ENCODE data around the gene OVCH1.
"Not testable (repeated sequence)": the region's sequence is repeated elsewhere in the genome, so short reads cannot be mapped to it uniquely, and the experiment has no call there.

Gene OVCH1

DNA sequence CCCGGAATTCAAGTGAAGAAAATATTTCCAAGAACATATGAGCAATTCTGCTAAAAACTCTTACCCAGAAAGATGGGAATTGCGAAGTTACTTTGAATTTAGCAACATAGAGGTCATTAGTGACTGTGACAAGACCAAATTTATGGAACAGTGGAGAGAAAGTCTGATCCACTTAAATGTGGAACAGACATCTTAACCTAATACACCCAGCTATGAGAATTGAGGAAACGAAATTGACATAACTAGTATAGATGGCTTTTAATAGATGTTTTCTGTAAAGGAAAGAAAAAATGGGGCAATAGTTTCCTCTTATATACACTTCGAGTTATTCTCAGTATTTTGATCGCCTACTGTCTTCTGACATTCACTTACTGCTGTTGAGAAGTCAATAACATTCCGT lies 4.6 kb downstream of the OVCH1 start:
- no peak for DNase-seq (ENCODE audit: low spot score)

DNA sequence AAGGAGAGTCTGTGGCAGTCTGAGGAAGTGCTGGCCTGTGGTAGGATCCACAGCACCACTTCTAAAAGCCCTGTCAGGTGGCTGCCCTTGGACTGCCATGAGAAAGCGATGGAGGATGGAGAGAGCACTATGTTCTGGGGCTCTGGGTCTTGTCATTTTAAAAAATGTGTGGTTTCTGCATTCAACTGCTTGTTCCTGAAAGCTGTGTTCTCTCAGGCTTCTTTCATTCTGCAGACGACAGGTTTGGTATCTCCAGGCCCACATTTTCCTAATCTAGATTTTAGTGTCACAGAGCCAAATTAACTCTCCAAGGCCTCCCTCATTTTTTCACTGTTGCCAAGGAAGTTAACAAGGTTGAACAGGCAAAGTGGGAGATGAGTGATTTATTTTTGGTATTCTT lies 10.5 kb downstream of the OVCH1 start:
- no peak for DNase-seq (ENCODE audit: low spot score)

DNA sequence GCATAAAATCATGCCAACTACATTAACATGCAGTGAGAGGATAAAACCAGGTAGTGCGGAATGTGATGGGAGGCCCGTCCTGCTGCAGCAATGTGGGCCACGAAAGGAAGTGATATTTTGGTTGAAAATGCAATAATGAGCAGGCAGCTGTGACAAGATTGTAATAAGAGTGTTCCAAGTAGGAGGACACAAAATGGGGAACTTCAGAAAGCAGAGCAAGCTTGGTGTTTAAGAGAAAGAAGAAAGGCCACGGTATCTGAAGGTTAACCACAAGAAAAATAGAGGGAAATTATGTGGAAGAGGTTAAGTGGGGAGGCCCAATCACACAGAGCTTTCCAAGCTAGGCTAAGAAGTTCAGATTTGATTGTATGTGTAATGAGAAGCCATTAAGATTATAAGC lies 34.3 kb downstream of the OVCH1 start:
- no peak for DNase-seq (ENCODE audit: low spot score)

DNA sequence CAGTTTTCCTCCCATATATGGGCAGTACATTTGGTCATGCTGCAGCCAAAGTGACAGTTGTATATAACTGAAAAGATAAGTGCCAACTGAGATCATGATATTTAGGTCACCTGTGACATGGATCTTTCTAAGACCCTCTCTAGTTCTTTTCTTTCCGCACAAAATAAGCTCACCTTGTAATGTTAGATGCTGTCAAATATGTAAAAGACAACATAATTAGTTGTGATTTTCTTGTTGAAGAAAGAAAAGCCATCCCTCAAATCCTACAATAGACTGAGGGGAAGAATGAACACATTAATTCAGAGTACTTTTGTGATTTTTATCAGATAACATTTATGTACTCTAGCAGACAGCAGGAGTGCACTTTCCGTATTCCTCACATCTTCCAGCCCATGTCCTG lies 37.4 kb downstream of the OVCH1 start:
- DNase-seq (ENCODE audit: low spot score): no peak

DNA sequence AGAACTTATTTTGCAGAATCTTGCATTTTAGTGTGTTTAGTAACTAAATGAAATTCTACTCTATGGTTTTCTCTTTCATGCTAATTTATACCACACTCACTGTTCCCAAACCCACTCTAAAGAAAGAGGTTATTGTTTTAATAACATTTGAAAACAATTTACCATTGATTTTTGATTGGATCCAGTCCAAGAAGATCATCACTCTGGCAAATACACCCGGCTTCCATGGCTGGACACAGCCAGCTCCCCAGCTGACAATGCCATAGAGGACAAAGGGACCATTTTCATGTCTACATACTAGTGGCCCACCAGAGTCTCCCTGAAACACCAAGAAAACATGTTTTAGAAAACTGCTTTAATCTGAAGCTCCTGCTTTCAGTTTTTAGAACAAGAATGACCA lies 42.4 kb downstream of the OVCH1 start:
- DNase-seq (ENCODE audit: low spot score): no peak

DNA sequence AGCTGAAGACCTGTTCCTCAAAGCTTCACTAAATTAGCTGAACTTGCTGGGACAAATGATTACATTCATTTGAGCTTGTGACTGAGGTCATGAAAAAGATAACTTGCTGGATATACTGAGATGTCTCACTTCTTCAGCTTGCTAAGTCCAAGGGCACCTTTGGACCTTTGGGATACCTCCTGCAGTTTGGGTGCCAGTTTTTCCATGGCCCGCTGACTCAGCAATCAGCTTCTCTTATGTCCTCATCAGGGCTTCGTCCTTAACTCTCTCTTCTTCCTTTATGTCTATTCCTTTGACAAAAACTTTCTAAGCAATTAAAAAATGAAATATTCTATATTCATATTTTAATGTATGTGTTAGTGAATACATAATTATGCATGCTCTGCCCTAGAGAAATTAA lies 45.6 kb downstream of the OVCH1 start:
- DNase-seq (ENCODE audit: low spot score): no peak

DNA sequence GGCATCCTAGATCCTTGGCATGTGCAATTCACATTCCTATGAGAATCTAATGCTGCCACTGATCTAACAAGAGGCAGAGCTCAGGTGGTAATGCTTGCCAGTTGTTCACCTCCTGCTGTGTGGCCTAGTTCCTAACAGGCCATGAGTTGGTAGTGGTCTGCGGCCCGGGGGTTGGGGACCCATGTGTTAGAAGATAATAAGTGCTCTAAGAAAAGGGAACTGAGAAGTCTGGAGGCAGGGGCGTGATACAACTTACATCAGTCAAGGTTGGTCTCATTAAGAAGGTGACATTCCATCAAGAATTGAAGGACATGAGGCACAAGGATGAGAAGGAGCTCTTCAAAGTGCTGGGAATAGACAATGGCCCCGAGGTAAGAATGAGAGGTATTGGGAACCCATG lies 49.3 kb downstream of the OVCH1 start:
- DNase-seq (ENCODE audit: low spot score): no peak

DNA sequence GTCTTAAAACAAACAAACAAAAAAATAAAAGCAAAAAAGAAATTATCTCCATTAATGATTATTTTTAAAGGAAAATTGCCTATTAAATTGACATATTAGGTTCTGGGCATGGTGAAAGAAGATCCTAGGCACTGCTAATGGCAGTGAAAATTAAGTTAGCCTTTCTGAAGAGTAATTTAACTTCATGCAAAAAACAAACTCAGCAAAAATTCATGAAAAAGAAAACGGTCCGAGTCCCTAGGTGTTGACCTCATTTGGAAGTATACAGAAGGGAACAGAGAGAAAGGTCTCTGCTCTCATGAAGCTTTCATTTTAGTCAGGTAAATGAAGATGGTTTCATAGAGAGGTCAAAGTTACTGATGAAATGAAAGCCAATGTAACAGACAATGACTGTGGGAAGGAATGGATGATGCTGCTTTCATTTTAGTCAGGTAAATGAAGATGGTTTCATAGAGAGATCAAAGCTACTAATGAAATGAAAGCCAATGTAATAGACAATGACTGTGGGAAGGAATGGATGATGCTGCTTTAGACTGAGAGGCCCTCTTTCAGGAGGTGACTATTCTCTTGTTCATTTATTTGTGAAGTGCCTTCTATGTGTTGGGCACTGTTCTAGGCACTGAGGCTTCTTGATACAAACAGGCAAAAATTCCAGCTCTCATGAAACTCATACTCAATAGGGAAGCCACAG lies 50.1 kb downstream of the OVCH1 start:
- DNase-seq (ENCODE audit: low spot score): no peak

DNA sequence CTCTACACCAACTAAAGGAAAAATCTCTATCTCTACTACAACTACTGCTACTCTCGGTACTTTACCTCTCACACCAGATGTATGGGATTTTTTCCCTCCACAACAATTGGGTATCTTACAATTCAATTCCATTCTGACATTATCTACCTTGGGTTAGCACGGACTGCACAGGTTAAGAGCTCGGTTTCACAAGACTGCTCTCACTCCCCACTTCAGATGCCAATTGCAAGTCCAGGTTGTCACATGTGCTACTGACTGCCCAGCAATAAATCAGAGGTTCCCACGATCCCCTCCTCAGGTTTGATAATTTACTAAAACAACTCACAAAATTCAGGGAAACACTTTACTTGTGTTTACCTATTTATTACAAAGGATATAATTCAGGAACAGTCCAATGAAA lies 58.0 kb downstream of the OVCH1 start:
- DNase-seq (ENCODE audit: low spot score): no peak

DNA sequence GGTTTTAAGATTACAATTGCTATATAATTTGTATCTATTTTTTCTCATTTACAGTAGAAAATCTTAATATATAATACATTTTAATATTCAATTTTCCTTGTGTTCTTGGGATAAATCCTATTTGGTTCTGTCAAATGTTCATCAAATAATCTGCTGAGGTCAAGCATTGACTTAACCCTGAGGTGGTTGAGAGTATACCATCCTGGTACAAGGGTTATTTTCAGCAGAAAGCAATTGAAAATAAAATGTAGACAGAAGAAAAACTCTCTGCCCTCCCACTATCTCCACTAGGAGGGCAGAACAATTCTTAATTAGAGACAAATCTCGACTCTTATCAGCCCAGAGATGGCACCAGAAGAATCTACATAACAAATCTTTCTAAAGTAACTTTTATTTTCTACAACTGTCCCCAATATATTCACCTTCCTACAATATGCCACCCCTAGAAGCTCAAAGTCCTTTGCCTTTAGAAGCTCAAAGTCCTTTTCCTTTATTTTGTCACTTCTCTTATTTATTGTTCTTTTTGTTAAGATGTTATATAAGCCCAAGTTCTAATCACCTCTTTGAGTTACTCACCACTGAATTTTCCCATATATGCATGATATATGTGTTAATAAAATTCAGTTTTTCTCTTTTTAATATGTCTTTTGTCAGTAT lies 58.6 kb downstream of the OVCH1 start:
- no peak for DNase-seq (ENCODE audit: low spot score)

DNA sequence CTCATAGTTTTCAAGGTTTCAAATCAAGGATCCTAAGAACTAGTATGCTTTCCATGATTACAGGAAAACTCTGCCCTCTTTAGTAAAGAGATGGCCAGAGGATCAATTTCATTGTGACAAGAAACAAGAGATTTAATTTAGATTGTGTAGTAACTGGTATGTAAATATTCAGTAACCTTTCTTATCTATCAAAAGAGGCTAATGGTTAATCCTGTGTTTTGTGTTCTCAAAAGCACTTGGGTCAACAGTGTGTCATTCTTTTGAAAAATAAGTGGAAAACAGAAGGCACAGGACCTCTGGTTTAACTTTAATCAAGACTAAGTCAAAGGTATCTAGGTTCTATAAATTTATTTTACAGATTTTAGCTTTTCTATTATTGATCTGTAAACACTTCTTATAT lies 59.9 kb downstream of the OVCH1 start:
- DNase-seq (ENCODE audit: low spot score): no peak

DNA sequence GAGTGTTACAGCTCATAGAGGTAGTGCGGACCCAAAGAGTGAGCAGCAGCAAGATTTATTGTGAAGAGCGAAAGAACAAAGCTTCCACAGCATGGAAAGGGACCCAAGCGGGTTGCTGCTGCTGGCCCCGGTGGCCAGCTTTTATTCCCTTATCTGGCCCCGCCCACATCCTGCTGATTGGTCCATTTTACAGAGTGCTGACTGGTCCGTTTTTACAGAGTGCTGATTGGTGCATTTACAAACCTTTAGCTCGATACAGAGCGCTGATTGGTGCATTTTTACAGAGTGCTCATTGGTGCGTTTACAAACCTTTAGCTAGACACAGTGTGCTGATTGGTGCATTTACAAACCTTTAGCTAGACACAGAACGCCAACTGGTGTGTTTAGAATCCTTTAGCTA lies 60.7 kb downstream of the OVCH1 start:
- not testable (repeated sequence) for DNase-seq (ENCODE audit: low spot score)

DNA sequence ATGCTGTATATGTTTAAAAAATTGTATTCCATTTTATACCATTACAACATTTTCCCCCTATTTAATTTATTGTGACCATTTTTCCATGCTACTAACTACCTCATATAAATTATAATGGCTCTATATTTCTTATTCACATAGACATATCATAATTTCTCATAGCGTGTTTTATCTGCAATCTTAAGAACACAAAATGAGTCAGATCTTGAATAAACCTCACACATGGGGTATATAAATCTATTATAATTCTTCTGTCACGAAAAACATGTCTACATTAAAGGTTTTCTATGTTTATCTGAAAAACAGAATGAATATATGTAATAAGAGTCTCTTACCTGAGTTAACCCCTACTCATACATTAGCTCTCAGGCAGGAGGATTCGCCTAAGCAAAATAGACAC lies 66.0 kb downstream of the OVCH1 start:
- DNase-seq (ENCODE audit: low spot score): no peak

DNA sequence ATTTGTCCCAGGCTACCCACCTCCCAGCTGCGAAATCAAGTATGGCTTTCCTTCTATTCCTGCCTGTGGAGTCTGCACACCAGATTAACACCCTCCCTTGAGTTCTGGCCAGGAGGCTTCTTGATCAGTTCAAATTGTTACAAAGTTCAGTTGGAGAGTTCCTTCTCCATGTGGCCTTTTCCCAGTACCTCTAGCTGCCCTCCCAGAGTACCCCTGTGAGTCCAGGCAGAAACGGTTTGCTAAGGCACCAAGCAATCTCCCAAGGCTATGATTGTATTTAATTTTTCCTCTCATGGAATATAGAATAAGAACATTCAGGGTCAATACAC lies 66.8 kb downstream of the OVCH1 start:
- no peak for DNase-seq (ENCODE audit: low spot score)

DNA sequence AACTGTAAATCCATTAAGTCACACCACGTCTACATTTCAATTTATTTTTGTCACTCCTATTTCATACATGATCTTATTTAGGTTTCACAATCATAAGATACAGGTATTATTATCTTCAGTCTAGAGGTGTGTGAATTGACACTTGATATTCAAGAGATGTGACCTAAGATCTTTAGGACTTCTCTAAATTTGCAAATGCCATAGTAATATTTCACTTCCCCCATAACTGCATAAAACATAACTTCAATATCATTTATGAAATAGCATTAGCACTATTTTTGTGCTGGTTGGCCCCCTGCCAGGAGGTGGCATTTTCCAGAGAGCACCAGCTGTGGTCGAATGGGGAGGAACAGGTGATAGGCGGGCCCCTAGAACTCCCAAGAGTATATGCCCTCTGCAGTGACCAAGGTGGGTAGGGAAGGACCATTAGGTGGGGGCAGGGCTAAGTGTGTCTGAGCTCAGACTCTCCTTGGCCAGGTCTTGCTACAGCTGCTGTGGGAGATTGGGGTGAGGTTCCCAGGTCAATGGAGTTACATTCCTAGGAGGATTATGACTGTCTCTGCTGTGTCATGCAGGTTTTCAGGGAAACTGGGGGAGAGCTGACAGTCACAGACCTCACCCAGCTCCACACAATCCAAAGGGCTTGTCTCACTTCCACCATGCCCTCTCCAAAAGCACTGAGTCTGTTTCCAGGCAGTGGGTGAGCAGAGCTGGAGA lies 67.3 kb downstream of the OVCH1 start:
- DNase-seq (ENCODE audit: low spot score): no peak

DNA sequence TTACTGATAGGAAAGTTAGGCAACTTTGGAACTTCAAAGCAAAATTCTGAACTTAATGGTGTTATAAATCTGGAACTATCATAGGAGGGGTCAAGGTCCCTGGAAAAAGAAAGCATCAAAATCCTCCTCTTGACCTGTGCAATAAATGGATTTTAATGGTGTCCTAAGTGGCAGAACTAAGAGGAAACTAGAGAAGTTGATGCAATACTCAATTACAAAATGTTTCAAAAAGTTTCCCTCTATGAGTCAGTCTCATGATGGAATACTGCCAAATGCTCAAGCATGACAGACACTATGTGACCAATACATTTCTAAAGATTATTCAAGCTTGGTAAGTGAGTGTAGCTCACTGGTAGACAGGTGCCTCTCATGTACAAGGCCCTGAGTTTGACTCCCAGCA lies 68.9 kb downstream of the OVCH1 start:
- no peak for DNase-seq (ENCODE audit: low spot score)

DNA sequence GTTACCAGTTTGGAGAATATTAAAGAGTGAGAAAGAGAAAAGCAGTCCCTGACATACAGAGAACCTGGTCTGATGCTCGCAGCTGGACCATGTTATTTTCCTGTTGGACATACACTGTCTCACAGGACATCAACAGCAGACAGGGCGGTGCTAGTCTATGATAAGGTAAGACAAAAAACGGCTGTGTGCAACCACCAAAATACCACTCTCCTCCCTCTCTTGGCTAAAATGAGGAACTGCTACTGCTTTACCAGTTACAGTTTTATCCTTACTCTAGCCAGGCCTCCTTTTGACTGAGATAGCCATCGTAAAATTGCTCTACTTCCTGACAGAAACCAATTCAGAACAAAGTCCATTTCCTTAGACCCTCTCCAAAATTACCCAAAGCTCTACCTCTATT lies 69.5 kb downstream of the OVCH1 start:
- DNase-seq (ENCODE audit: low spot score): no peak

DNA sequence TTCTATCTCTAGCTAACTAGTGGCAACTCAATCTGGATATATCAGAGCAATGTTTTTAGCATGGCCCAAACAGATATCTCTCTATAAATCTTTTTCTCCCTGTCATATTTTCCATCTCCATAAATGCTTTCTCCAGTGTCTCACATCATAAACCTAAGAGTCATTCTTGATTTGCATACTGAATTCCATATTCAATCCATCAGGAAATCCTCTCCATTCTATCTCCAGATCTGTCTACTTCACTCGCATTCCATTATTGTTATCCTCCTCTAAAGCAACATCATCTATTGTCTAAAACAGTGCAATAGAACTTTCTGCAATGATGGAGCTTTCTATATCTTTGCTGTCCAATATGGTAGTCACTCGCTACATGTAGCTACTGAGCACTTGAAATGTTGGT lies 71.0 kb downstream of the OVCH1 start:
- no peak for DNase-seq (ENCODE audit: low spot score)

DNA sequence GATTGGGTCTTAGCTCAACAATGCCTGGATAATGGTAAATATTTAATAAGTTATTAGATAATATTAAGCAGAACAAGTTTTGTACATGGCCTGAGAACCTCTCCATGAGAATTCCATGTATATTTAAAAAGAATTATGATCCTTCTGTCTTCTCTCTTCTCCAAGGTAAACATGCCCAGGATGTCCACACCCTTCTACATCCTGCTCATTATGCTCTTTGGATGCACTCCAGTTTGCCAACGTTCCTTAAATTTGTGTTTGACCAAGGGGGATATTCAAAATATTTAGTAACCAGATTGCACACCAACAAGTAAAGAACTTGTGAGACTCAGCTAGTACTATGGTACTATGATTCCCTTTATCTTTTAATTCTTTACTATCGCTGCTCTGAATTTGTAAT lies 71.8 kb downstream of the OVCH1 start:
- DNase-seq (ENCODE audit: low spot score): no peak

DNA sequence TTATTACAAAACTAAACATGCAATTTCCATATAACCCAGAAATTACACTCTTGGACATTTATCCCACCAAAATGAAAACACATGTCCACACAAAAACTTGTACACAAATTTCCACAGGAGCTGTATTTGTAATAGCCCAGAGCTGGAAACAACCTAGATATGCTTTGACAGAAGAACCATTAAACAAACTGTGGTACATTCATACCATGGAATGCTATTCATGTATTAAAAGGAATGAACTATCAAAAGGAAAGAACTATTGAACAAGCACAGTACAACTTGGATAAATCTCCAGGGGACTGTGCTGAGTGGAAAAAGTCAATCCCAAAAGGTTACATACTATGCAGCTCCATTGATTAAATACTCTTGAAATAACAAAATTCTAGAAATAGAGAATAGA lies 80.7 kb downstream of the OVCH1 start:
- DNase-seq (ENCODE audit: low spot score): no peak

DNA sequence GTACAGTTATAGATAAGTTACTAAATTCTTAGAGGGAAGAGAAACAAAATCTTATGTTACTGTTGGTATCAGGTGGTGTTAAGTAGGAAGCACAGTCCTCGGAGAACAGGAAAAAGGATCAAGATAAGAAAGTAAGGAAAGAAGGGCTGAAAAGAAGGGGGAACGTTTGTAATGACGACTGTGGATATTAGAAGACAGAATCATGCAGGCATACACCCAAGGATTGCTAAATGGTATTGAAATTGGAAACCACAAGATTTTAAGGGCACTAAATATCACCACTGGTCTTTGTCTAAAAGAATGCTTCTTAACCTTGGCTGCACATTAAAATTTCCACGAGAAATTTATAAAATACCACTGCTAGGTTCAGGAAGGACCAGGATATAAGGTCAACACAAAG lies 82.4 kb downstream of the OVCH1 start:
- no peak for DNase-seq (ENCODE audit: low spot score)

DNA sequence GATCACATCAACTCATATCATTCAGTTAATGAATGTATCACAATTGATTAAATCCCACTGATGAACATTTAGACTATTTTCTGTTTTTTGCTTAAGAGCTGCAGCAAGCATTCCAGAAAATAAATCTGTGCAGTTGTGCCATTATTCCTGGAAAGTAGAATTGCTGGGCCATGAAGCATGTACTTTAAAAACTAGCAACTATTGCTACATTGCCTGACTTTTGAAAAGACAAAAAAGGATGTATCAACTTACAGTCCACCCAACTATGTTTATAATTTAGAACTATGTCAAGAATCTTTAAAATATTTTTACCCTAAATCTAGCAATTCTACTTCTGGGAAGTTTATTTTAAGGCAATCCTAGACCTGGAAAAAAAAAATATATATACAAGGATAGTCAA lies 83.1 kb downstream of the OVCH1 start:
- no peak for DNase-seq (ENCODE audit: low spot score)

DNA sequence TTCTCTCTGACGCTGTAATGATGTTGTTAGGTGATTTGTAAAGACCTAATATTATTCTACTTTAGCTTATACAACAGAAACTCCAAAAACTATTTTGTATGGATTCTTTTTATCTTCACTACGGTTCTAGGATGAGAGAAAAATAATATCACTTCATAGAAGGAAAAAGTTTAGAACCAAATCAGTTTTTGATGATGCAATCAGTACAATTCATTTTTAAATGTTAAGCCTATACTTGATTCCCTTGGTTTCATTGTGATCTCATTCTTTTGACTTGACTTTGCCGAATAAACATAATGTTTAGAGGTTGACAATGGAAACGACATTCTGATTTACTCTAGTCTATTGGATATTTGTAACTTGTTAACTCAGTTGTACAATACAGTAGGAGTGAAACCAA lies 91.9 kb downstream of the OVCH1 start:
- no peak for DNase-seq (ENCODE audit: low spot score)

DNA sequence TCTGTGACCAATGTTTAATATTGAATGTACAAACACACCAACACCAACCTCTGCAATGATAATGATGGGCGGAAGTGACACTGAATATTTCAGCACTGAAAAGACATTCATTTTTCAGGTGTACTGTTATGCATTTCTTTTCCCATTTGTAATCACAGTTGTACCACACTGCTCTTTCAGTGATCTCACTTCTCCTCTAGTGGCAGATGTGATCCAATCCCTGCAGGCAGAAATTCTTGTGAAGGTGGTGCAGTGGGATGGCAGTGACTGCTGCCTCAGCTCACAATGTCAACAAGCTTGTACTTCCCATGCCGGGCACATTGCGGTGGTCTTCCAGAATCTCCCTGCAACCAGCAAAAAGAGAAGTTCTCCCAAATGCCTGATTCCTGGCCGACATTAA lies 93.5 kb downstream of the OVCH1 start:
- no peak for DNase-seq (ENCODE audit: low spot score)

Measured in hematopoietic multipotent progenitor cell treated with erythropoietin and hydrocortisone succinate and interleukin-3 and kit ligand, for 17 days (in vitro differentiated cells).